IPS-18c (cell line): ENCODE measurements around the gene PRKAA2.

Source experiments
- H3K4me3 ChIP-seq: 2 replicates; pipeline ENCODE4 v1.7.0; 2013; ENCODE audit warnings: low read depth, mild to moderate bottlenecking, low read length, moderate library complexity; ENCODE audit not compliant: insufficient read depth
- H3K9me3 ChIP-seq: one replicate; pipeline ENCODE4 v1.6.1; 2013; ENCODE audit warnings: mild to moderate bottlenecking, low read length, moderate library complexity; ENCODE audit not compliant: control insufficient read depth, insufficient read depth

The PRKAA2 gene

DNA sequence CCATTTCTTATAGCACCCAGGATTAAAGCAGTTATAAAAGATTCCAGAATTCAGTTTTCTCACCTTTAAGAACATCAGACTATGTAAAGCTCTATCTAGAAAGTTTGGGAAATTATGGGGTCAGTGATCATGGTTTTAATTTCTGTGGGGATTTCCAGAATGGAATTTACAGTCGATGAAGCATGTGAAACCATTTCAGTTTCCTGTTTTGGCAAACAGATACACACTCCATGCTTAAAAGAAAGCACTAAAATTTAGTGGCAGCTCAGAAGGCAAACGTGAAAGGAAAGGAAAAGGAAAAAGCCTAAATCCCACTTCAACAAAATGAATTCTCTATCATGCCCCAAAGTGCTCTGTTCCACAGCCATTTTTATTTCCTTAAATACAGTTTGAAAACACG lies 113.7 kb downstream of the PRKAA2 start:
- Histone ChIP-seq H3K4me3 (no peak overlapping the region), H3K9me3 (no peaks in the 10 kb centered on the region)
